Upper lobe of left lung (tissue), 4 donors: ENCODE results near the gene EPB41L4B.

Experiments used
- POLR2A ChIP-seq, 4 donors: fragments of 450-650 bp; IDR thresholded peaks; one replicate each; pipeline ENCODE4 v1.5.1; 2016 to 2017; ENCODE audit warnings: antibody characterized with exemption in 4 of 4, mild to moderate bottlenecking in 2 of 4
- POLR2AphosphoS5 ChIP-seq, 2 donors: sonication (generic); formaldehyde crosslinking; IDR thresholded peaks; one replicate each; pipeline ENCODE4 v1.5.1; 2017; ENCODE audit warnings: antibody characterized with exemption in 2 of 2

GRCh38 chr9:109328978-109329637 is 8.2 kb upstream of the EPB41L4B start:
- TF ChIP-seq POLR2A (IDR thresholded peaks at IDR 0.05) (no peak), POLR2AphosphoS5 (IDR thresholded peaks at IDR 0.05) (no peak)
